Hematopoietic multipotent progenitor cell treated with erythropoietin and hydrocortisone succinate and interleukin-3 and kit ligand, for 6 days (in vitro differentiated cells): ENCODE measurements around the gene IGF2BP1.
A peak's percentile ranks its signal among the peaks of the same experiment; 100 is the strongest.

Source experiments
- DNase-seq: peaks from one replicate; pipeline ENCODE4 v3.0.0-alpha.2; 2015

The IGF2BP1 gene

DNA sequence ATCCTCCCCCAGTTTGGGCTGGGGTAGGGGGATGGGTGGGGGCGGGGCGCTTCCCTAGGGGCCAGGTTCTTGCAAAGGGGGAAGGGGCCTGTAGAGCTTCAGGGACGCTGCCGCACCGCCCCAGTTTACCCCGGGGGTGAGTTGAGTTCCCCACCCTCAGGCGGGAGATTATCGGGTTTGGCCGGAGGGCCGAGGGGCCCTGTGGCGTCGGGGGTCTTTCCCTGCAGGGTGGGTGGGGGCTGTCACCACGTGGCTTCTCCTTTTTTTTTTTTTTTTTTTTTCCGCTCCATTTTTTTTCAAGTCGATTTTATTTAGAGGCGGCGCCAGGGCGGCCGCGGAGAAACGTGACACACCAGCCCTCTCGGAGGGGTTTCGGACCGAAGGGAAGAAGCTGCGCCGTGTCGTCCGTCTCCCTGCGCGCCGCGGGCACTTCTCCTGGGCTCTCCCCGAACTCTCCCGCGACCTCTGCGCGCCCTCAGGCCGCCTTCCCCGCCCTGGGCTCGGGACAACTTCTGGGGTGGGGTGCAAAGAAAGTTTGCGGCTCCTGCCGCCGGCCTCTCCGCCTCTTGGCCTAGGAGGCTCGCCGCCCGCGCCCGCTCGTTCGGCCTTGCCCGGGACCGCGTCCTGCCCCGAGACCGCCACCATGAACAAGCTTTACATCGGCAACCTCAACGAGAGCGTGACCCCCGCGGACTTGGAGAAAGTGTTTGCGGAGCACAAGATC is at the start of gene IGF2BP1:
IGF2BP1 (plus strand) TSS at position 283 of the 724 bp plus-strand sequence; CDS start at position 644, 361 bp downstream.
- peak; percentile 30 for DNase-seq

DNA sequence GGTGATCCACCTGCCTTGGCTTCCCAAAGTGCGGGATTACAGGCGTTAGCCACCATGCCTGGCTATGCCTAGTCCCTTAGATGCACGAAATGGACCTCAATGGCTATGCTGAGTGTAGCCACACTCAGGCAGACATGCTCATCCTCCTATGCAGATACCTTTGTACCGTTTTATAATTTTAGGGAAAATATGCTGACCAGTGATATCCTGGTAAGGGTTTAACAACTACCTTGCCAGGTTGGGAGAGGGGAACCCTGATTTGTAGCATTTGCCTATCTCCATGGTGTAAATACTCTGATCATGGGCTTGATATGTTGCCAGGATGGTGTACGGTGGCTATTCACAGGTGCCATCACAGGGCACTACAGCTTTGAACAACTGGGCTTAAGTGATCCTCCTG is 45.6 kb upstream of the IGF2BP1 start:
- no peak for DNase-seq

DNA sequence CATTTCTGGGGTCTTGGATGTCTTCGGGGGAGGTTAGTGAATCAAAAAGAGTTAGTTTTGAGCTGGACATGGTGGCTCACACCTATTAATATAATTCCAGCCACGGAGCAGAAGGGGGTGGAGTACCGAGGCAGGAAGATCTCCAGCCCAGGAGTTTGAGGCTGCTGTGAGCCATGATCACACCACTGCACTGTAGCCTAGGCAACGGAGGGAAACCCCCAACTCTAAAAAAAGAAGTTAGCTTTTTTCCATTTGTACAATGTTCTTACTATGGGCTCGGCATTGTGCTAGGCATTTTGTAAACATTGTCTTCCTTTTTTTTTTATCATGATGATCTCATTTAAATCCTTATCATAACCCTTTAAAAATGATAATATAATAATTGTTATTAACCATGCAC is 44.3 kb upstream of the IGF2BP1 start:
- no peak for DNase-seq

DNA sequence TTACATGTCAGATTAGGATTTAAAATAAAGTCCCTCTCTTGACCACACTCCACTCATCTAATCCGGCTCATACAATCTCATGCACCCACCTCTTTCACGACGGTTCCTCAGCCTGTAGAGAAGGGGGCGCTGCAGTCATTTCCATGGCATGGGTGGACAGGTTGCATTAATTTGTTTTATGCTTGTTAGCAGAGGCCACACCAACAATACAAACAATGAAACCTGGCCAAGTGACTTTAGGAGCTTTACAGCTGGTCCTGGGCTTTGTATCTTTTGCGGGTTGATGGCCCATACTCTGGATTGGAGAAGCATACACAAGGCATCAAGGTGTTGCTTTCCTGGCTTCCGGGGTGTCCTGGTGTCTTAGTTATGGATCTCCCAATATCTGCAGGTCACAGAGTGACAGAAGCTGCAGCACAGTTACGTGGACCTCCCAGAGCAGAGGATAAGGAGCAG is 42.9 kb upstream of the IGF2BP1 start:
- peak; percentile 37 for DNase-seq

DNA sequence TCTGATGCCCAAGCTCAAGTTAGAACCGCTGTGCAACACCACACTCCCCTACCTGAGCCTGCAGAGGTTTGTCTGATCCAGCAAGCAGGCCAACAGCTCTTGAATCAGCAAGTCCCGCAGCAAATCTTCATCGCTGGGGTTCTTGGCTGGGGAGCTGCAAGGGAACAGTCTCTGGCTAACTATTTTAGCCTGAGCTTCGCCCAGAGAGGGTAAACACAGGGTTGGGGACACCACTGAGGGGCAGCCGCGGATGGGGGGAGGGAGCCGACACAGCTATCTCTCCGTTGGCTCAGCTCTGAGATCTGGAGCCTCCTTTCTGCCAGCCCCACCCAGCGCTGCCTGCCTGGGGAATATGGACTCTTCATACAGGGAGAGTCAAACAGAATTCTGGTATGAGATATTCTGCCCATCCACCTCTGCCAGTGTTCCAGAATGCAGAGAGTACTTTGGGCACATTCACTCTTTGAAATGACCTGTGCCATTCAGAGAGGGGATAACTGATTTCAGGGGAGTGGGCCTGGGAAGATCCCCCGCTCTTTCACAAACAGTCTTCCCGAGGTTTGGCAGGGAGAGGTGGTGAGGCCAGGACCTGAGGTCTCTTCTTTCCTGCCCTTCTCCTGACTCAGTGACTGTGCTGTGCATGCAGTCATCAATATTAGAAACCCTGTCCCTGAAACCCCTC is 36.2 kb upstream of the IGF2BP1 start:
- no peak for DNase-seq

DNA sequence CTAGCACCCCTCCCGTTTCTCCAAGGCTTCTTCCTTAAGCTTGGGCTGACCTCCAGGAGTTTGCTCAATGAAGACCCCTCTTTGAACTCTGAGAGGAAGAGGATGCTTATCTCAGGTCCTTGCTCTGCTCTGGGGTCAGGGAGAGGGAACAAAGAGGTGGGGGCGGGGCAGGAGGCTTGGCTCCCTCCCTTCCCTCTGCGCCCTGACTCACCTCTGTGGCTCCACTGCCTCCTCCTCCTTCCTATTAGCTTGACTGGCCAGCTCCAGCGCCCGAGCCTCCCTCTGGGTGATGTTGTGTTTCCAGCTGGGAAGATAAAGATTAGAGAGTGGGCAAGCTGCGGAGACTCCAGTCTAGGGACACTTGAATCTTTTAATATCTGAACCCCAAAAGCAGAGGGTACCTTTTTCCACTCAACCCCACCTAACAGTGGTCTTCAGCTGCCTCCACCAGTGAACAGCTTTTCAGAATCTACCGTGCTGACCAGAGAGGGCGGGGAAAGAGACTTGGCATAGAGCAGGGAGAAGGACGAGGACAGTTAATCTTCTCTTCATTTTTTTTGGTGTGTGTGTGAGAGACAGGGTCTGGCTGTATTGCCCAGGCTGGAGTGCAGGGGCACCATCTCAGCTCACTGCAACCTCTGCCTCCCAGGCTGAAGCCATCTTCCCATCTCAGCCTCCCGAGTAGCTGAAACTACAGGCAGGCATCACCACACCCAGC is 35.5 kb upstream of the IGF2BP1 start:
- DNase-seq, result no peak

DNA sequence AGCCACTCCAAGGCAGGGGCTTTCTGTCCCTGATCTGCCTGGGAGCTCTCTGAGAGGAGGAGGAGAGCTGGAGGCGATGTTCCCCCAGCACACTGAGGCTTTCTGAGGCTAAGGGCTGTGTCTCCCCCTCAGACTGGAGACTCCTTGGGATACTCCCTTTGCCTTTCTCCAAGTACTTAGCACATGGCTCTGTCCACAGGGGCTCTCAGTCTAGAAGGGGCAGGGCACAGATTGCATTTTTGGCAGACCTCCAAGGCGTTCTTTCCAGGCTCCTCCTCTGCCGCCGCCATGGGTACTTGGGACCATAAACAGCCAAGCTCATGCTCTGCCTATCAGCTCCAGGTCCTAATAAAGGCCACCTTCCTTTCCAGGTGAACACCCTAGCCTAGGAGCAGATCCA is 27.0 kb upstream of the IGF2BP1 start:
- DNase-seq, result peak; percentile 17

DNA sequence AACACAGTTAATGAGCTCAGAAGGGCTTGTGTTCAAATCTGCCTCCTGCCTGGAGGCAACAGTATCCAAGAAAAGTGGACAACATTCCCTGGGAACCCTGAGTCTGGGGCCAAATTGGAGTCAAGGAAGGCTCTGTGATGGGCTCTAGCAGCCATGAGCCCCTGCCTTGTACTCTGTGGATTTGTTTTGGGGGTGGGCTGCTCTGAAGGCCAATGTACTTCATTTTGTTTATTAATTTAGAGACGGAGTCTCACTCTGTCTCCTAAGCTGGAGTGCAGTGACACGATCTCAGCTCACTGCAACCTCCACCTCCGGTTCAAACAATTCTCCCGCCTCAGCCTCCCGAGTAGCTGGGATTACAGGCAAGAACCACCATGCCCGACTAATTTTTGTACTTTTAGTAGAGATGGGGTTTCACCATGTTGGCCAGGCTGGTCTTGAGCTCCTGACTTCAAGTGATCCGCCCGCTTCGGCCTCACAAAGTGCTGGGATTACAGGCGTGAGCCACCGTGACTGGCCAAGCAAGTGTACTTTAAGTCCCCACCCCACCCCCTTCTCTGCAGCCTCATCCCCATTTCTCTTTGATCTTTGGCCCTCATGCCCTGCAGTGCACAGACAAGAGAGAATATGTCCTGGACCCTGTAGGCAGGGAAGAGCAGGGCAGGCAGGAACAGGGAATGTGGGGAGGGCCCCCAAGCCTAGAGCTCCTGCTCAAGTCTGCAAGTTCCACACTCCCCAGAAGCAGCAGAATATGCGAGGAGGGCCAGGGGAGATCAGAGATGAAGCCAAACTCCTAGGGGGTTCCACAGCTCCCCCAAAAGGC is 26.1 kb upstream of the IGF2BP1 start:
- DNase-seq, result no peak

DNA sequence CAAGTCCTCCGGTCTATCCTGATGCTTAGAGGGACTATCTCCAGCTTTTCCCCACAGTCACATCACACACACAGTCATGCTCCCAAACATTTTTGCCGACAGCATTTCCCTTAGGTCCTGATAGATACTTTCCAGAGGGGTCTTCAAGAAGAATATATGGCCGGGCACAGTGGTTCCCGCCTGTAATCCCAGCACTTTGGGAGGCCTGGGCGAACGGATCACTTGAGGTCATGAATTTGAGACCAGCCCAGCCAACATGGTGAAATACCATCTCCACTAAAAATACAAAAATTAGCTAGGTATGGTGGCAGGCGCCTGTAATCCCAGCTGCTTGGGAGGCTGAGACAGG is 24.5 kb upstream of the IGF2BP1 start:
- no peak for DNase-seq

DNA sequence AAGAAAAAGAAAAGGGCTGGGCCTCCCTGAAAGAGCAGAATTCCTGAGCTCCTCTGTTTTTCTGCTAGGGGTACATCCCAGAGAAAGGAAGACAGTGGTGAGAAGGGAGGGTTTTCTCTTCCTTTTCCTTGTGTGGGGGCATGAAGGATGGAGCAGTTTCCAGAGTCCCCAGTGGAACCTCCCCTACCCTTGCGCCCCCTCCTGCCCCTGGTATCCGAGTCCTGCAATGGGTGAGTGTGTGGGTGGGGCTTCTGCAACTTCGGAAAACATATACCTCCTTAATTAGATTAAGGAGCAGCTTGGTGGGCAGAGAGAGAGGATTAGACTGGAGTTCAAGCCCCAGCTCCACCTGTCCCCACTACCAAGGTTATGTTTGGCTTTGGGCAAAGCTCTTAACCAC is 23.4 kb upstream of the IGF2BP1 start:
- no peak for DNase-seq

DNA sequence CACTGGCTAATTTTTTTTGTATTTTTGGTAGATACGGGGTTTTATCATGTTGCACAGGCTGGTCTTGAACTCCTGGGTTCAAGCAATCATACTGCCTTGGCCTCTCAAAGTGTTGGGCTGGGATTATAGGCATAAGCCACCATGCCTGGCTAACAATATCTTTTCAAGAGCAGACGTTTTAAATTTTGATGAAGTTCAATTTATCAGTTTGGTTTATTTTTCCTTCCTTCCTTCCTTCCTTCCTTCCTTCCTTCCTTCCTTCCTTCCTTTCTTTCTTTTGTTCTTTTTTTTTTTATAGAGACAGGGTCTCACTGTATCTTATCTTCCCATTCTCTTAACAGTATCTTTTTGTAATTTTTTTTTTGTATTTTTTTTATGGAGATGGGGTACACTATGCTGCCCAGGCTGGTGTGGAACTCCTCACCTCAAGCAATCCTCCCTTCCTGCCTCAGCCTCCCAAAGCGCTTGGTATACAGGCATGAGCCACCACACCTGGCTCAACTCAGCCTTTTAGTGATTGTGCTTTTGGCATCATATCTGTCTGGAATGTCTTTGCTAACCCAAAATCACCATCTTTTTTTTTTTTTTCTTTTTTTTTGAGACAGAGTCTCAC is 15.2 kb upstream of the IGF2BP1 start:
- DNase-seq, result no peak

DNA sequence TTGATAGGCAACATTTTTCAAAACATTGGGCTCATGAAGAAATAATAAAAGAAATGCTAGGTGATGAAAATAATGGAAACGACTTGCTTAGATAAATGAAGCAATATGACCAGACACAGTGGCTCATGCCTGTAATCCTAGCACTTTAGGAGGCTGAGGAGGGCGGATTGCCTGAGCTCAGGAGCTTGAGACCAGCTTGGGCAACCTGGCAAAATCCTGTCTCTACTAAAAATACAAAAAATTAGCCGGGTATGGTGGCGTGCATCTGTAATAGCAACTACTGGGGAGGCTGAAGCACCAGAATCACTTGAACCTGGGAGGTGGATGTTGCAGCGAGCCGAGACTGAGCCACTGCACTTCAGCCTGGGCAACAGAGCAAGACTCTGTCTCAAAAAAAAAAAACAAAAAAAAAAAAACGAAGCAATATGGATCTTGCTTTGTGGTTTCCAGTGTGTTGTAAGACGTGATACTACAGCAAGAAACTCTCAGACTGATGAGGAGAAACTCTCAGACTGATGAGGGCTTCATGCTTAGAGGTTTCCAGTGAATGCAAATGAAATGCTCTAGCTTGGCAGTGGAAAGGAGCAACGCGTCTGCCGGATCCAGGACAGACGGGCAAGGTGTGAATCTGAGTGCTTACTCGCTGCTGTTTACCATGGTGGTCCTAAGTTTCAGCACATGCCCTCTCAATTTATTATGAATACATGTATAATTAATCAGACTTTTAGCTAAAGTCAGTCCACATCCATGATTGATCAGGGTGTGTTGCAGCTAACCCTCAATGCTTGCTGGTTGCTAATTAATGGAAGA is 11.5 kb upstream of the IGF2BP1 start:
- DNase-seq, result no peak

DNA sequence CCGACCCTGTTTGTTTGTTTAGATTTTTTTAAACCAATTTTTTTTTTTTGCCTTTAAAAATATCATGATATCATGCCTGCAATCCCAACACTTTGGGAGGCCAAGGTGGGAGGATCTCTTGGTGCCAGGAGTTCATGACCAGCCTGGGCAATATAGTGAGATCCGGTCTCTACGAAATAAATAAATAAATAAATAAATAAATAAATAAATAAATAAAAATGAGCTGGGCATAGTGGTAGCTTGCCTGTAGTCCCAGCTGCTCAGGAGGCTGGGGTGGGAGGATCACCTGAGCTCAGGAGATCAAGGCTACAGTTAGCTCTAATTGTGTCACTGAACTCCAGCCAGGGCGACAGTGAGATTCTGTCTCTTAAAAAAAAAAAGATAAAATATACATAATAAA is 8.1 kb upstream of the IGF2BP1 start:
- DNase-seq, result no peak

DNA sequence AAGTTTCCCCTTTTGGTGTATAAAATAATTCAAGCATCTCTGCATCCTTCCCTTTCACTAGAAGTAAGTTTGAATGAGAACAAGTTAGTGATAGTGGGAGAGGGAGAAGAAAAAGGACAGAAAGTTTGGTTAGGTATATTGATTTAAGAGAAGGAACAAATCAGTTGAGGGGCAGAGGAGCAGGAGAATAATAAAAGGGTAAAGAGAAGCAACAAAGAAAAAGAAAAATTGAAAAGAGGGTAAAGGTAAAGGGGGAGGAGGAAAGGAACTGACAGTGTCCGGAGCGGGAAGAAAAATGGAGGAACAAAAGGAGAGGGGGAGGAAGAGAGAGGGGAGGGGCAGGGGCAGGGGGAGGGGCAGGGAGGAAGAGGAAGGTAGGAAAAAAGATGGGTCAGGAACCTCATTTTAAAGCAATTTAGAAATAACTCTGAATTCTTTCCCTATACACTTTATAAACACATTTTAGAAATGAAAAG is 6.3 kb upstream of the IGF2BP1 start:
- no peak for DNase-seq

DNA sequence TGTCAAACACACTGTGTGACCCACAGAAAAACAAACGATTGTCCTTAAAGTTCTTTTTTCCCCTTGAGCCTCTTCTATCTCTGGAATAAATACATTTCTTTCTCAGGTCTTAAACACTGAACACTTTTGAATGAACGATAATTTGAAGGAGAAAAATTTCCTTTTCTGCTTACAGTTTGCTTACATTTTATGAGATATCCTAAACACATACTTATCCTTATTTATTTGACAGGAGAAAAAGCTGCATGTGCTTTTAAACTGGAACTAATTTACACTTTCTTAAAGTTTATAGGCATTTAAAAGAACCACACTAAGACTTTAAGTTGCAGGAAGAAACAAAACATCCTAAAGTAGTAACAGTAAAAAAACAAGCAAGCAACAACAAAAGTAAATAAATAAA is 4.7 kb upstream of the IGF2BP1 start:
- no peak for DNase-seq

DNA sequence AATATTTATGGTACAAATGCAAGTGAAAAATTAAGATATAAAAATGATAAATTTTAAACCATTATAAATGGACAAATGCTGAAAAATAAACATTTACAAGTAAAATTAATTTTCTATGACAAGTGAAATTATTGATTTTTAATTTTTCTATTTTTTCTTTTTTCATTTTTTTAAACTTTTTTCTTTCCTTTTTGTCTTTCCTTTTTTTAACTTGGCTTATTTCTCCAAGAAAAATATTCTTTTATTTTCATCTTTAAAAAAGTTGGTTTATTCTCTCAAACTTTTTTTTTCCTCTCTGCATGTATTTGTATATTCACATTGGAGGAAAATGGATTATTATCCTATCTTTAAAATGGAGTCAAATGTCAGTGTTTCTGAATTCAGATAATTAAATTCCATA is 3.9 kb upstream of the IGF2BP1 start:
- DNase-seq, result no peak

DNA sequence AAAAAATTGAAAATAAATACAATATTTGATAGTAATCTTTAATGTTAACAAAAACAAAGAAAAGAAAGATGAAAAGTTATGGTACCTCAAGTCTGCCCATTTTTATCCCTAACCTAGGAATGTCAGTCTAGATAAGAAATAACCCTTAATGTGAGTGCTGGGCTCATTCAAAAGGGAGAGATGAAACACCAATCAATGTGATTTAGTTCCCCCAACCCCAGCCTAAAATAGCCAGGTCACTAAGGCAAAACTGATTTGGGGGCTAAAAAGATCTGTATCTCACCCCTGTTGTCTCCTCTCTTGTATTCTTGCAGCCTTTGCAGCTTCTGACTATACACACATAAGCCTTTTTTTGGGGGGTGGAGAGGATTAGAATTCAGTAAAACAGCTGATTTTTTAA is 3.2 kb upstream of the IGF2BP1 start:
- no peak for DNase-seq

DNA sequence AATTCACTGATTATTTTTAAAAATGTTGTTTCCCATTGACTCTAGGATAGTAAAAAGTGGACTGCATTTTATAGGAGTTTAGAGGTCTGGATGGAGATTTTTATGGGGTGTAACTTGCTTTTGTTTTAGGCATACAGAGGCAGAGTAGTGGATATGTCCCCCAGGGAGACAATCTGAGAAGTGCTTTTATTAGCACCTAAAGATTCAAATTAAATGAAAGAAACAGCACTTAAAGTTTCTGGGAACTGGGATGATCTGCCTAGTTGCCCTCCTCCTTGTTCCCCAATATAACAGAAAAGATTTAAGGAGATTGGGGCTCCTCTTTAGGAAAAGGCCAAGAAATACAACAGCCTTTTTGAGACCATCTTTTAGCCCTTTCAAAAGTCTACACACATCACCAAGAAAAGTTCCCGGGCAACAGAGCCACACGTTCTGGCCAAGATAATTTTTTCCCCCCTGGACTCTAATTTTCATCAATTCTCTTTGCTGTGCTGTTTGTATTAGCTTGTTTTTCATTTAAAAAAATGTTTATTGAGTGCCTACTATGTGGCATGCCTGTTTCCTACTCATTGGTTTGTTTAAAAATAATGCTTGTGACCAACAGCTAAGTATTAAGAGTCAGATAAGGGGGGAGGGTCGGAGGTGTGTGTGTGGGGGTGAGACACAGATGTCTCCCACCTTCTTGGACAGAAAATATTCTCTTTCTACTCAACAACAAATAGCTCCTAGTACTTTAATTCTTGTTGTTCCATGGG is 2.5 kb upstream of the IGF2BP1 start:
- no peak for DNase-seq

DNA sequence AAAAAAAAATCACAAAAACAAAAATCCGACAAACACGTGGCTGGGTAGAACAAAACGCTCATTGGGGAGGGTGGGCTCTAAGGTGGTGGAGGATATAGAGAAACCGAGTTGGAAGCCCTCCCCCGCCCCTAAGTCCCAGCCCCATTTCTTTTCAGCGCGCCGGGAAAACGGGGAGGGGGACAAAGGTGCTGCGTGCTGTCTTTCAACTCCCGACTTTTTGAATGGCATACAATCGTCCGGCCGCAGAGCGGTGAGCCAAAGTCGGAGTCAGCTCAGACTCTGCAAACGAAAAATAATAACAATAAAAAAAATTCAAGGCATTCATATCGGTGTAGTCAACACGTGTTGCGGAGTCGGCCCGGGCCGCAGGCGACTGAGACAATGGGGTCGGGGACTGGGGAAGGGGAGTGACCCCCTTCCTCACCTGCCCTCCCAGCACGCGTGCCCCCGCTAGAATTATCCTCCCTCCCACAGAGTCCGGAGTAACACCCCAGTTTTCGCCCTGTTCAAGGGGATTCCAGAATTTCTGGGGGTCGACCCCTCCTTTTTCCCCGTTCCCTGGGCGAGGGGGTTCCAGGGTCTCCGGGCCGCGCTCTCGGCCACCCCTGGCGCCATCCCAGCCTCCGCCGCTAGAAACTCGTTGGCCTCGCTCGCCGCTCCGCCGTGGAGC is 1.7 kb upstream of the IGF2BP1 start:
- peak; percentile 21 for DNase-seq

DNA sequence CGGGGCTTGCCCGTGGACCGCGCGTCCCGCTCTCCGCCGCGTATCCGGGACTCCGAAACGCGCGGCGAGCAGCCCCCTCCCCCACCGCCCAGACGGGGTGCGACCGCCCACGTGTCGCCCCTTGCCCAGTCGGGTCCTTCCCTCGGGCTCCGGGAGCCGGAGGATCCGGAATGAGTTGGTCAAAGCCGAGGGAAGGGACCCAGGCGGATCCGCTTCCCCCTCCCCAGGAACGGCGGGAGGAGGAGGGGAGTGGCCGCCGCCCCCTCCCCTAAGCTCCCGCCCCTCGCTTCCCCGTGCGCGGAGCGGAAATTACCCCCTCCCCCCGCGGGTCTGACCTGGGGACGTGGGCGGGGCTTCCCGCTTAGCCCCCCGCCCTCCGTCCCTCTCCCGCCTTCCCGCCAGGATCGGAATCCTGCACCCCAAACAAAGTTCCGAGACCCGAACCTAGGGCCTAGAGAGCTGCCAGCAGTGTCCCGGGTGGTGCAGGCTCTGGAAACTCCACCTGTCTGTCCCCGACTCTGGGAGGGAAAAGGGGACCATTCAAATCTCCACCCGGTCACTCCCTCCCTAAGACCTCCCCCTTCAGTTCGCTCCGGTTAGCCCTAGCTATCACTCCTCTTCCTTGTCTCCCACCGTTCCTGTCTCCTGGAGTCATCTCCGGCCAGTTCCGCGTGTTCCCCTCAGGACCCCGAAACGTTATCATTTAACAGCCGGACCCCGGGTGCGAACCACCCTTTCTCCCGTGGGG is 1.0 kb upstream of the IGF2BP1 start:
- DNase-seq, result no peak
